ENCODE measurements around the gene PIAS1.
"Not testable (repeated sequence)": the region's sequence is repeated elsewhere in the genome, so short reads cannot be mapped to it uniquely, and the experiment has no call there.

Gene PIAS1

DNA sequence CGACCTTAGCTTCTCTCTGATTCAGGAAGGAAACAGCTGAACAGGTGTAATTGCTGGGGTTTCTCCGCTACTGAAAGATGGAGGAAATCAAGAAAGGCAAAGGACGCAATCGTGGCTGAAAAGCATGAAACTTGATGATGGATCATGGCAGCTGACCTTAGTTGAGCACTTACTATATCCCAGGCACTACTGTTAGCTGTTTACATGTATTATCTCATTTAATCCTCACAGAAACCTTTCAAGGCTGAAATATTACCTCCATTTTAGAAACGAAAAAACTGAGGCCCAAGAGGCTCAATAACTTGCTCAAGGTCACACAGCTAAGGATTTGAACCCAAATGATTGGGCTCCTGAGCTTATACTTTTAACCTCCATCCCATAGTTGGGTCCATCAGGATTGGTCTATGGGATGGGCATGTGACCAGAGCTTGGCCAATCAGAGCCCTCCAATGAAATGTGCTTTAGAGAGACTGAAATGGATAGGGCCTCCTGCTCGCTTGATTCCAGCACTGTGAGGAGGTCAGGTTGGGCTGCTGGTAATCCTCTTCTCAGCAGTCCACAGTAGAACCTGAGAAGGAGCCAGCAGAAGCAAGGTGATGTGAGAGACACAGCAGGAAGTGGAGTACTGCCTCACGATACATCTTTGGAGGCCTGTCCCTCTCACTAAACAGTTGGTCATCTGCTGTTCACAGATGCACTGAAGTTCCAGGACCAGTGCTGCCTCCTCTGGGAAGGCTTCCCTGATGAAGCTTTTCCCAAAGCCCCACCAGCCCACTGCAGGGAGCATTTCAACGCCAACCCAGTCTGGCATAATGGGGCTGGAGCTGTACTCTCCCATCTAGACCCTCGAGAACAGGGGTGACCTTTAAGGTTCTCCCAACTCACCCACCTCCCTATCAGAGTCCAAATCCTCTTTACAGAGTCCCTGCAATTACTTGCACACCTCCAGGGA is 165.0 kb downstream of the PIAS1 start:
- no peak for DNase-seq (ENCODE audit: low read depth in 3 of 3)

- DNase-seq (ENCODE audit: low read depth in 3 of 3), result no peak
These were observed 166.4 kb downstream of the PIAS1 start for GRCh38 chr15:68220489-68220888.

DNA sequence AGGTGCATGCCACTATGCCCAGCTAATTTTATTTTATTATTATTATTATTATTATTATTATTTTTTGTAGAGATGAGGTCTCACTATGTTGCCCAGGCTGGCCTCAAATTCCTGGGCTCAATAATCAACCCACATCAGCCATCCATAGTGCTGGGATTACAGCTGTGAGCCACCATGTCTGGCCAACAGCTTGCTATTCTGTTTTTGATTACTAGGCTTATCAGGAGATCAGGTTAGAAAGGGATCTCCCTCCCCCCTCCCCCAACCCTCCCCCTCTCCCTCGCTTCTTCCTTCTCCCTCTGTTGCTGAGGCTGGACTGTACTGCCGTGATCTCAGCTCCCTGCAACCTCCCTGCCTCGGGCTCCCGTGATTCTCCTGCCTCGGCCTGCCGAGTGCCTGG is 166.9 kb downstream of the PIAS1 start:
- no peak for DNase-seq (ENCODE audit: low read depth in 3 of 3)

DNA sequence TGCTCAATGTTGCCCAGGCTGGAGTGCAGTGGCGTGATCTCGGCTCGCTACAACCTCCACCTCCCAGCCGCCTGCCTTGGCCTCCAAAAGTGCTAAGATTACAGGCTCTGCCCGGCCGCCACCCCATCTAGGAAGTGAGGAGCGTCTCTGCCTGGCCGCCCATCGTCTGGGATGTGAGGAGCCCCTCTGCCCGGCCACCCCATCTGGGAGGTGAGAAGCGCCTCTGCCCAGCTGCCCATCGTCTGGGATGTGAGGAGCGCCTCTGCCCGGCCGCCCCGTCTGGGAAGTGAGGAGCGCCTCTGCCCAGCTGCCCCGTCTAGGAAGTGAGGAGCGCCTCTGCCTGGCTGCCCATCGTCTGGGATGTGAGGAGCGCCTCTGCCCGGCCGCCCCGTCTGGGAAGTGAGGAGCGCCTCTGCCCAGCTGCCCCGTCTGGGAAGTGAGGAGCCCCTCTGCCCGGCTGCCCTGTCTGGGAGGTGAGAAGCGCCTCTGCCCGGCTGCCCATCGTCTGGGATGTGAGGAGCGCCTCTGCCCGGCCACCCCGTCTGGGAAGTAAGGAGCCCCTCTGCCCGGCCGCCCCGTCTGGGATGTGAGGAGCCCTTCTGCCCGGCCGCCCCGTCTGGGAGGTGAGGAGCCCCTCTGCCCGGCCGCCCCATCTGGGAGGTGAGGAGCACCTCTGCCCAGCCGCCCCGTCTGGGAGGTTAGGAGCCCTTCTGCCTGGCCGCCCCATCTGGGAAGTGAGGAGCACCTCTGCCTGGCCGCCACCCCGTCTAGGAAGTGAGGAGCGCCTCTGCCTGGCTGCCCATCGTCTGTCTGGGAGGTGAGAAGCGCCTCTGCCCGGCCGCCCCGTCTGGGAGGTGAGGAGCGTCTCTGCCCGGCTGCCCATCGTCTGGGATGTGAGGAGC is 167.7 kb downstream of the PIAS1 start:
- not testable (repeated sequence) for DNase-seq (ENCODE audit: low read depth in 3 of 3)

DNA sequence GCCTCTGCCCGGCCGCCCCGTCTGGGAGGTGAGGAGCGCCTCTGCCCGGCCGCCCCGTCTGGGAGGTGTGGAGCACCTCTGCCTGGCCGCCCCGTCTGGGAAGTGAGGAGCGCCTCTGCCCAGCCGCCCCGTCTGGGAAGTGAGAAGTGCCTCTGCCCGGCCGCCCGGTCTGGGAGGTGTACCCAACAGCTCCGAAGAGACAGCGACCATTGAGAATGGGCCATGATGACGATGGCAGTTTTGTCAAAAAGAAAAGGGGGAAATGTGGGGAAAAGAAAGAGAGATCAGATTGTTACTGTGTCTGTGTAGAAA is 168.3 kb downstream of the PIAS1 start:
- DNase-seq (ENCODE audit: low read depth in 3 of 3), result not testable (repeated sequence)

GRCh38 chr15:68223171-68223570 is 169.1 kb downstream of the PIAS1 start:
- no peak for DNase-seq (ENCODE audit: low read depth in 3 of 3)

- DNase-seq (ENCODE audit: low read depth in 3 of 3), result no peak
These were observed 170.0 kb downstream of the PIAS1 start for GRCh38 chr15:68224108-68224507.

DNA sequence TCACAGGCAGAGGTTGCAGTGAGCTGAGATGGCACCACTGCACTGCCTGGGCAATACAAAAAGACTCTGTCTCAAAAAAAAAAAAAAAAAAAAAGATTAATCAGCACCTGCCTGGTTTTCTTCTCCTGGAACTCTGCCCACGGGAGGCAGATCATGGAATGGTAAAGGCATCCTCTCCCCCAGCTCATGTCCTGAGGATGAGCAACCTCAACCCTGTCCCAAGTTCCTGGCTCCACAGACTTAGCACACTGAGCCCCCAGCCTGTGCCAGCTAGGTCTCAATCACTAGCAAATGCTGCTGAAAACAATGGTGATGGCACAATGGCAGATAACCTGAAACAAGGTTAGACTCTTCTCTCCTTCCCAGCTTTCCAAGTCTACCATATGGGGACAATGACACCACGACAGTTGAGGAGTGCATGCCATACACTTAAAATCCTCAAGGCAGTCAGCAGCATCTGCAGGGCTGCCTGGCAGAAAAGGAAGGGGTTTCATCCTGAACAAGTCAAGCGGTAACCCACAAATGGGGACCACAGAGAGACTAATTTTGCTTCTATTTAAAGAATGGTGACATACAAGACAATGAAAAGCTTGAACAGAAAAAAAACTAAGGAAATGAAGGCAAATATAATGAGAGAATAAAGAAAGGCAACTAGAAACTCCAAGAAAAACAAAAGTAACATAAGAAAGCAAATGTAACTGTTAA is 170.6 kb downstream of the PIAS1 start:
- no peak for DNase-seq (ENCODE audit: low read depth in 3 of 3)

GRCh38 chr15:68225442-68225841 is 171.3 kb downstream of the PIAS1 start:
- not testable (repeated sequence) for DNase-seq (ENCODE audit: low read depth in 3 of 3)

- DNase-seq (ENCODE audit: low read depth in 3 of 3), result no peak
These were observed 173.6 kb downstream of the PIAS1 start for GRCh38 chr15:68227643-68228142.

GRCh38 chr15:68228143-68228970 is 174.2 kb downstream of the PIAS1 start:
- no peak for DNase-seq (ENCODE audit: low read depth in 3 of 3)

- DNase-seq (ENCODE audit: low read depth in 3 of 3), result no peak
These were observed 174.9 kb downstream of the PIAS1 start for GRCh38 chr15:68228971-68229385.

DNA sequence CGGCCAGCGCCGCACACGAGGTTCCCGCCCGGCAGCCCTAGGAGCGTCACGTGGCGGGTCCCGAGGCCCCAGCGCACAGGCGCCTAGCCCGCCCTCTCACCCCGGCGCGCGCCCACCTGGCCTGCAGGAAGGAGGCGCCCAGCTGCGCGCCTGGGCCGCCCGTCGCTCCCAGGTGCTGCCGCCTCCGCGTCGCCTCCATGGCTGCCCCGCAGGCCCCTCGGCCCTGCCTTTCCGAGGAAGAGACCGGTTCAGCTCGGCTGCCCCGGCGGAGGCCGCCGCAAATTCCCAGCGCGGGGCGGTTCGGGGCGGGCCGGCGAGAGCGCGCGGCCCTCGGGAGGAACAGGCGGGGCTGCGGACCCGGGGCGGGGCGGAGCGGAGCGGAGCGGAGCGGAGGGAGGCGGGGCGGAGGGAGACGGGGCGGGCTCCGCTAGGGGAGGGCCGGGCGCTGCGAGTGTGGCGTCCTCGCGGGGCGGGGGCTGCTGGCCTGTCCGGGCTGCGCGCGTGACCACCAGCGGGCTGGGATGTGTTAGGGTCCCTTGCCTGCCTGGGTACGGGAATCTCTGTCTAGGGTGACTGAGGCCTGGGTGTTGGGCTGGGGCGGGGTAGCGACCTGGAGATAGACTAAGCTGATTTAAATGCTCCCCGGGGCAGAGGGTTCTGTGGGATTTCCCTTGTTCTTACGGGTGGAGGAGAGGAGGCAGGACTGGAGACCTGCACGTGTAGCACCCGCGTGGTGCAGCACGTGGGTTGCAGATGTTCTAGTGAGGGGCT is 175.5 kb downstream of the PIAS1 start, which contains the start of gene CLN6:
Gene CLN6 (minus strand): TSS at position 343 of the 771 bp plus-strand sequence. CDS start 144 bp downstream, at position 199.
- DNase-seq (ENCODE audit: low read depth in 3 of 3), result peak; percentile 64 to 88 (median 68)

DNA sequence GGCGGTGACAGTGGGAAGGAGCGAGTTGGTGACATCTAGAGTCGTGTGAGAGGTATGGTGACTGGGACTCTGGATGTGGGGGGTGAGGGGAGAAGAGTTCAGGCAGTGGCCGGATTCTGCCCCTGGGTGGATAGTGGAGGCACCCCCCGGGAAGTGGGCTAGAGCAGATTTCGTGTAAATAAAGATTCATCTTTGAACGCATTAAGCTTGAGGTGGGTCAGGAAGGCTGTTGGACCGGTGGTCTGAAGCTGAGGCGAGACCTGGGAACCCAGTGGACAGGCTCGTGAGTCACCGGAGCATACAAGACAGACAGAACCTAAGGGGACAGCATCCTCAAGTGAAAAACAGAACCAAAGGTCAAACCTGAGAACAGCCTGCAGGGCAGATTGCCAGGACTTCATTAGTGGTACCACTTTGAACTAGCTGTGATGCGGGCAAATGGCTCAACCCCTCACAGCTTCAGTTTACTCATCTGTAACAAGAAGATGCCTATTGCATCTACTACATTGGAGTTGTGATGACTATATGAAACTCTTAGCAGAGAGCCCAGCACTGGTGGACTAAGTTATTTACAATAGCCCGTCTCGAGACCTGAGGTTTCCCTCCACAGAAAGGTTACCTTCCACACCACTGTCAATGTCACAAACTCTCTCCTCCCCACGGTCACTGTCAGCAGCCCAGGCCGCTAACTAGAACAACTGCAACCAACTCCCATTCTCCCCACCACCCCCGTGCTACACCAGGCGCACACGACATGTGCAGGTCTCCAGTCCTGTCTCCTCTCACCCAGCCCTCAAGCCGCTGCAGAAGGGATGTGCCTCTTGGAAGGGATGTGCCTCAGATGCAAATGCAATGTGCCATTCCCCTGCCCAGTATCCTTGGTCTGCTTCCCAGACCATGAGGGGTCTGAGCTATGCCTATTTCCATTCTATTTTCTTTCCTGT is 176.3 kb downstream of the PIAS1 start:
- DNase-seq (ENCODE audit: low read depth in 3 of 3), result no peak

DNA sequence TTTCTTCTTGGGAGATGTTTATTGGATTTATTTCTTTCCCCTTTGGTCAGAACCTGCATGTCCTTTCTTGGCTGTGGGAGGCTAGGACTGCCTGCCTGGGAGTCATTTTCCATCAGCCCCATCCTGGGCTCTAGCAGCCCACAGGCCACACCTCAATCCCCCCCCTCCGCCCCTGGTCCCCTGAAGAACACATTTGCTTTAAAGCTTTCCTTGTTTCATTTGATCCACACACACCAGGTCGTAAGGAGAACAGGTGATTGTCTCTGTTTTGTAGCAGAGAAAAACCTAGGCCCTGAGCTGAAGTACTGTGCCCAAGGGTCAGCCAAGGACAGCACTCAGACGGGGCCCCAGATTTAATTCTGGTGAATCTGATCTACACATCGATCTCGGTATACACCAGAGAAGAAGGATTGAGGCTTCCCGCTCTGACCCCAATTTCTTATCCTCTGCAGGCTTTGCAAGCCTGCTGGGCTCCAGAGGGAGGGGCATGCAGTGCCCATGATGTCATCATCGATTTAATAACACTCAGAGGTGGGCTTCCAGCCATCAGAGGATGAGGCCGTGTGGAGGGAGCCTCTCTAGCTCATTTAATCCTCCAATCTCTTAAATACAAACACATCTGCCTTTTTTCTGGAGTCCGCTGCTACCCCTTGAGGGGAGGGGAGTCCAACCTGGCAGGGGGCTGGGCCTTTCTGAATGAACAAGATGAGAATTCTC is 177.1 kb downstream of the PIAS1 start:
- DNase-seq (ENCODE audit: low read depth in 3 of 3), result no peak

DNA sequence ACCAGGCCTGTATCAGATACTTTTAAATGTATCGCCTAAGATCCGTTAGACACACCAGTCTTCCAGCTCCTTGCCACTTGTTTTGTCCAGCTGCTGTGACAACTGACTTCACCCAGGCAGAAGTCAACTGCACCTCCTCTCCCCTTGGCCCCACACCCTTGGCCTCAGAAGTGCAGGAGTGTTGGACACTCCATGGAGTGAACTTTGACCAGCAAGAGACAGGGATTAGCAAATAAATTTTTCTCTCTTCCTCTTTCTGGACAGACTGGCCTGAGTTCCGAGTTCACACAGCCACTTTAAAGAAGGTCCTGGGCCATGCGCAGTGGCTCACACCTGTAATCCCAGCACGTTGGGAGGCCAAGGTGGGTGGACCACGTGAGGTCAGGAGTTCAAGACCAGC is 178.3 kb downstream of the PIAS1 start:
- DNase-seq (ENCODE audit: low read depth in 3 of 3), result no peak

GRCh38 chr15:68232937-68233336 is 178.8 kb downstream of the PIAS1 start:
- DNase-seq (ENCODE audit: low read depth in 3 of 3), result no peak

DNA sequence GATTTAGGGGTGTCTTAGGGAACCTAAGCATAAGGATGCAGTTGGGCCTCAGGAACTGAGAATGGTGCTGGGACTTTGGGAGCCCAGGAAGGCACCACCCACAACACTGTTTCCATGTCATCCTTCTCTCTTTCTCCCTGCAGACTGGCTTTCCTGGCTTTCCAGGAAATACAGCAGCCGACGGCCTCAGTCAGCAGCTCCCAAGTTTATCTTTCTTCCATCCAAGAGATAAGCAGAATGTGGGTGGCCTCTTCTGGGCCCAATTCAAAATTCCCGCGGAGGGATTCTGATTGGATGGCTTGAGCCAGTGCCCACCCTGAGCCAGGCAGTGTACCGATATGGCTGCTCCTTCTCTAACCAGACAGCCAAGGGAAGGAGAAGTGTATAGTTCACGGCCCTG is 179.9 kb downstream of the PIAS1 start:
- no peak for DNase-seq (ENCODE audit: low read depth in 3 of 3)
